ENCODE results near the gene GRM7.

The GRM7 gene

GRCh38 chr3:7581831-7582230 lies 720.9 kb downstream of the GRM7 start:
- DNase-seq (ENCODE audit: low spot score) = no peak

DNA sequence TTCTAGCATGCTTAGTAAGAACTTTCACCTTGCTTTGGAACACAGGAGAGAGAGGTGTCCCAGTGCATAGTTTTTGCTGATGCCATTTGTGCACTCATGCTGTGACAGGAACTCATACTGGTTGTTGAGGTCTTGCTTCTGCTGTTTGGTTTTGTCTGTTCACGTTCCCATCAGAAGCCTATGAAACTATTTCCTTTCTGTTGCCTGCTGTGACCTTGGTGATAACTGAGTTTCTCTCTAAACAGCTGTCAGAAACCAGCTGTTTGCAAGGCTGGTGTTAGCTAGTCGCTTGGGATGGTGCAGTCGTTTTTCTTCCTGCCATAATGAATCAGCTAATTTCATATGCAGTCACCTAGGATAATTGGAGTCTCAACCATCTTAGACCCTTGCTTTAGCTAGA lies 724.1 kb downstream of the GRM7 start:
- no peak for DNase-seq (ENCODE audit: low spot score)

- DNase-seq (ENCODE audit: low spot score) = no peak
Measured at GRCh38 chr3:7588236-7588635, 727.3 kb downstream of the GRM7 start.

DNA sequence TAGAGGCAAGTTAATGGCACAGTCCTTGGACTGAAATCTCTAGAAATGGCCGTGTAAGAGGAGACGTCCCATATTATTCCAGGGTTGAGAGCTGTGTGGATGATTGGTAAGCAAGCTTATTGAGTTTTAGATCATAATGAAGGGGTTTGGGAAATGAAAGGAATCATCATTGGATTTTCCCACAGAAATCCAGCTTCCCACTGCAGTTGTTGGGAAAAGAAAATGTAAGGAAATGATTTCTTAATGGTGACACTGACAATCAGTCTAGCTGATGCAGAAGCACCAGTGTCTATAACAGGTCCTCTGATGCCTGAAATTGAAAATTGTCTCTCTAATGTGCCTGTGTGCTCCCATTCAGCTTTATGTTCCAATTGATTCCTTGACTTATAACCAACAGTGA lies 728.6 kb downstream of the GRM7 start:
- DNase-seq (ENCODE audit: low spot score) = no peak

GRCh38 chr3:7602297-7602696 lies 741.4 kb downstream of the GRM7 start:
- no peak for DNase-seq (ENCODE audit: low spot score)

GRCh38 chr3:7607083-7607482 lies 746.2 kb downstream of the GRM7 start:
- no peak for DNase-seq (ENCODE audit: low spot score)

DNA sequence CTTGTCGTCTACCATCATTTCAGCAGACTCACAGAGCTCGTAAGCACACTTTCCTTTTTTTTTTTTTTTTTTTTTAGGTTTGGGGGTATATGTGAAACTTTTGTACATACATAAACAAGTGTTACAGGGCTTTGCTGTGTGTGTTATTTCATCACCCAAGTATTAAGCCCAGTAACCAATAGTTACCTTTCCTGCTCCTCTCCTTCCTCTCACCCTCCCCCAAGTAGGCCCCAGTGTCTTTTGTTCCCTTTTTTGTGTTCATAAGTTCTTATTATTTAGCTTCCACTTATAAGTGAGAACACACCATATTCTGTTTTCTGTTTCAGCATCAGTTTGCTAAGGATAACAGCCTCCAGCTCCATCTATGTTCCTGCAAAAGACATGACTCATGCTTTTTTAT lies 746.8 kb downstream of the GRM7 start:
- no peak for DNase-seq (ENCODE audit: low spot score)

DNA sequence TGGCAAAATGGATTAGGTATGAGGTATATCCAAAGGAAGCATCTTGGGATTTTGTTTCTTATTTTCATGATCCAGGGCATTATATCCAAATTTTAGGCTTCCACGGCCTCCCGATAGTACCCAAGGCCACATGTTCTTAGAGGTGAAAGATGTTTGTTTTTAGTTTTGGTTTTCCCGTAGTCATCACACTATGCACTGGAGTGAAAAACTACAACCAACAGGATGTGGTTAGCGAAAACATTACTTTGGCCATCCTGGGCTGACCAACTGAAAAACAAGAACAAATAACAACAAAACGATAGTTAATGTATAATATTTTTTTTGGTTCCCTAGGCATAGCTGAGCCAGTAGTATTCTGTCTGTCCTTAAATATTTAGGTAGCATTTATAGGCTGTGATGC lies 749.7 kb downstream of the GRM7 start:
- no peak for DNase-seq (ENCODE audit: low spot score)

DNA sequence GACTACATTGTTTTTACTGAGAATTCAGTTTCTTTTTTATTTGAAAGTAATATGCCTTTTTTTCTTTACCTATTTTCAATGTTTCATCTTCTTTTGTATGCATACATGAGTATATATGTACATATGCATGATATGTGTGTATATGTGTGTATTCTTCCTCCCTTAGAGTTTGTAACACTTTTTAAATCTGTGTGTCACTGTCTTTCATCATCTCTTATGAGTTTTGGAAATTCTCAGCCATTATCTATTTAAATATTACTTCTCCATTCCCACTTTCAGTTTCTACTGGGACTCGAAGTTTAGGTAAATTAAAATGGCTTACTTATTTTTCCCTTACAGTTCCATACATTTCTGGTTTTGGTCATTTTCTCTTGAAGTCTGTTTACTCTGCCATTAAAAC lies 754.1 kb downstream of the GRM7 start:
- no peak for DNase-seq (ENCODE audit: low spot score)

DNA sequence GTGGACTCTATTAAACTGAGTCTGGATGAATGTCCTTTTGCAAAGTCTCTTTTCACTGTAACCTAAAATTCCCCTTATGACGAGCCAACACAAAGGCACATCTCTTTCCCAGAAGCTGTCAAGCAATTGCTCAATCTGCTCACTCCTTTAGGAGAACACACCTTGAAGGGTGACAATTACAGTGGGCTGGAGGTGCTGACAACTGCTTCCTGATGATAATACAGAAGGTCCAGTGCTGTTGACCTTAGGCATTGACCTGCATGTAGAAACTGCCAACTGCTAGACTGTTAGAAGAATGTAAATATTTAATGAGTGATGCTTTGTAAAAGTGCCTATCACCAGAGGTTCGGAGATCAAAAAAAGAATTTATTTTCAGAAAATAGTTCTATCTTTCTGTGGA lies 757.7 kb downstream of the GRM7 start:
- no peak for DNase-seq (ENCODE audit: low spot score)

DNA sequence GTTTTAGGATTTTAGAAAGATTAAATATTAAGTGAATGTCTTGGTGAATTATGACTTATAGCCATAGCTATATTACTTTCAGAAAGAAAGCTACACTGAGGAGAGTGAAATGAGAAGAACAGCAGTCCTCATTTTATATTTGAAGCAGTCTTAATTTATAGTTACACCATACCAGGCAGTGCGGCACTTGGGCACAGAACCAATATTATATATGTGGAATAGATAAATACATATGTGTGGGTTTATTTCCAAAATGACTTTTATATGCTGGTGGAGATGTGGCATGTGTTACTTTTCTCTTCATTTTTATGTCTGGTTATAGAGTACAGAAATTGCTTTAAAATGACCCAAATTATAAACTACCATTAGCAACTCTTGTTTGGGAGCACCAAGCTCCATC lies 759.5 kb downstream of the GRM7 start:
- DNase-seq (ENCODE audit: low spot score) = no peak

- DNase-seq (ENCODE audit: low spot score) = no peak
Measured at GRCh38 chr3:7621046-7621630, 760.2 kb downstream of the GRM7 start.

GRCh38 chr3:7621651-7622050 lies 760.7 kb downstream of the GRM7 start:
- DNase-seq (ENCODE audit: low spot score) = no peak

GRCh38 chr3:7625021-7625420 lies 764.1 kb downstream of the GRM7 start:
- DNase-seq (ENCODE audit: low spot score) = no peak

DNA sequence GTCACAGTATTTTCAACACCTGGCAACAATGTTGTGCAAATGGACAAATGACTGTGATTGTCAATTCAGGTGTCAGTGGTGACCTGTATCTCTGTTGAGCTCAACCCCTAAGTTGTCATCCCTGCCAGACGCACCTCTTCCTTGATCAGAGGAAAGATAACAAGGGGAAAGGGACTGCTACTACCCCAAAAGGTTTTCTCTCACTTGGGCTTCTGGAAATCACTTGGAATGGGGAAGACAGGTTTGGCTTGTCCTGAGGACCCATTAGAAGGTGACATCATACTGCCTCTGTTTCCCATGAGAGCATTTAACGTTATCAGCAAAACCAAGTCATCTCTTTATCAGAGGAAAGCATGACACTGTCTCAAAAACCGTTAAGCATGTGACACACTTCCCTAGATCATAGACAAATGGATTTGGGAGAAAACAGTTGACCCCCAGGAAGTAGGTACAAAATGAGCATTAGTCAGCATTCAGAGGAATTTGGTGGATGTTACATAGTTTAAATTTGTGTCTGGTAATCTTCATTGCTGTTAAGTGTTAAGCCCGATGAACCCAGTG lies 769.5 kb downstream of the GRM7 start:
- no peak for DNase-seq (ENCODE audit: low spot score)

DNA sequence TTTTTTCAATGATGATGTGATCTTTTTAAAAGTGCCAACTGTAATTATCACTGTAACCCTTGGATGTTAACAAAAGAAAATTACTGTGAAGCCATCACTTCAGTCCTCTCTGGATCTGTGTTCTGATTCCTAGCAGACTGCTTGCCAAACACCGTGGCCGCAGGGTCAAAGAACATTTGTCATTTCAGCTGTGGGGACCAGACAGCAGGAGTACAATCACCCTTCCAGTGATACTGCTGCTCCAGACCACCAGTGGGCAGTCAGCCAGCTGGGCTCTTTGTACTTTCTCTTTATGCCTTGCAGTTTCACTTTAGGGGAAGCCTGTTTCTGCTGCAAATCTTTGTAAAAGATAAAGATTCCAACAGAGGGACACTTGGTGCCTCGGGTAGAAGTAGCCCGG lies 770.0 kb downstream of the GRM7 start:
- peak; percentile 11 for DNase-seq (ENCODE audit: low spot score)

- no peak for DNase-seq (ENCODE audit: low spot score)
Measured at GRCh38 chr3:7632305-7632704, 771.4 kb downstream of the GRM7 start.

DNA sequence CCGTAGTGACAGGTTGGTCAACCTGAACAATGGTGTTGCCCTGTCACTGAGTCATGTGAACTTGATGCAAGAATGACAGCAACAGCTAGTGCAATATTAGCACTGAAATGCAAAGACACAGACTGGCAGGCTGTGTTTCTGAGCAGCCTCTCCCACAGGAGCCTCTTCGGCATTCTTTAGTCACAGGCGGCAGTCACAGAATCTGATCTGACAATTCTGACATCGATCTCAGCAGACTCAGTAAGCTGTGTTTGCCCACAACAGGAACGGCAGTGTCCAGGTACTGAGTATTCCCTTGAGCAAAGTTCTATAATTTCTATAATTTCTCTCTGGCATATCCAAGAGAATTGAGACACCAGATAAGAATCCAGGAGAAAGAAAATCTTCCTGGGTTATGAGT lies 776.8 kb downstream of the GRM7 start:
- DNase-seq (ENCODE audit: low spot score) = no peak

DNA sequence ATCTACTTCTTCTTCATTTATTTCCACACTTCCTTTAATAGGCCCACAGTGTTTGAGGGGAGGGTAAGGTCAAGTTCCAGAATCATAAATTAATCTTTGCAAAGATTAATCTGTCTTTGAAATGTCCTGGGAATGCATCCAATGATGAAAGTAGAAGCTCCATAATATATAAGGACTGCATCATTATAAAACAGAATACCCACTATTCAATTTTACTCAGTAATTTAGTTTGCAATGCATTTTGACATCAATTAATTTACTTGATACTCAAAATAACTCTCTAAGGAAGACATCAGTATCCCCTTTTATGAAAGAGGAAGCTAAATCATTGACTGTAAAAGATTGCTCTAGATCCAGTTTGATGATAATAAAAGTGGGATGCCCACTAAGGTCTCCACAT lies 777.2 kb downstream of the GRM7 start:
- DNase-seq (ENCODE audit: low spot score) = no peak

DNA sequence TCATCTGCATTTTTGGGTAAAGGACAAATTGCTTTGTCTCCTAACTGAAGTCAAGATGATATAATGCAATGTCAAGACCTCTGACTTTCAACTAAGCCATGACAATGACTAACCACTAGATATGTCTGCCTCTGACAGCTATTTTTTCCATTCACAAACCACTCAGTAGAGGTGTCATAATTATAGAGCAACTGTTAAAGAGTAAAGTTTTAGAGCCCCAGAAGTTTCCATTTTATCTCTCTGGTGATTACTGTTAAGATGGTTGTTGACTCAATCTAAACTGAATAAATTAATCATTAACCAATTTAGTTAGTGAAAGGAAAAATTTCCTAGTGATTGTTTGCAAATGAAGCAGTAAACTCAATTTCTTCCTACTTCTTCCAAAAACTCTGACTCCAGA lies 779.9 kb downstream of the GRM7 start:
- no peak for DNase-seq (ENCODE audit: low spot score)

DNA sequence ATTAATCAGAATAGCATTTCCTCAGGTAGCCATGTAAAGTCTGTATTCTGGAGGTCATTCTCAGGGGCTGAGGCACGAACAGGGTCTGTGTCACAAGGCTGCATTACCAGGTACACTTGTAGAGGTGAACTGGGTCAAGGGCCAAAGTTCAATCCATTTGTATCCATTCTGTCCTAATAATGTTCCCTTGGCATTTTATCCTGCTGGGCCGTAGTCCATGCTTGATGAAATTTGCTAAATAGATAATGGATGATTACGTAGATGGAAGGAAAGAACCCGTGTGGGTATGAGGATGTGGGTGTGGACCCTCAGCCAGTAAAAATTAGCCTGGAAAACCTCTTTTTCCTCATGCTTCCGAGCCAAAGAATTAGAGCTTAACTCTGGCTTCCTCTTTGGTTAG lies 785.9 kb downstream of the GRM7 start:
- DNase-seq (ENCODE audit: low spot score) = no peak

DNA sequence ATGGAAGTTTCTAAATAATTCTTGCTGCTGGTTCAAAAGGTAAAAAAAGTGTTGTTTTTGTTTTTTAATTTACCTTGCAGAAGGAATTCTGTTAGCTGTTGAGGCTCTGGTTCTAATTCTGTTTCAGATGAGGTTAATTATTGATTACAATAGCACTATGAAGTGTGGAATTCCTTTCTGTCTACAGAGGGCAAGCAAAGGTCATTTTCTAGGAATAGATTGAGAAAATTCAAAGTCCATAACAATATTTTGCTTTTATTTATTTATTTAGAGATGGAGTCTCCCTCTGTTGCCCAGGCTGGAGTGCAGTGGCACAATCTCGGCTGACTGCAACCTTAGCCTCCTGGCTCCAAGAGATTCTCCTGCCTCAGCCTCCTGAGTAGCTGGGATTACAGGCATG lies 789.6 kb downstream of the GRM7 start:
- no peak for DNase-seq (ENCODE audit: low spot score)

GRCh38 chr3:7651274-7651673 lies 790.4 kb downstream of the GRM7 start:
- DNase-seq (ENCODE audit: low spot score) = peak; percentile 14
